Sigmoid colon (tissue), 4 donors: ENCODE data around the gene ZNF681.

Source experiments
- POLR2AphosphoS5 ChIP-seq, 4 donors: sonication (generic); formaldehyde crosslinking; IDR thresholded peaks; one replicate each; pipeline ENCODE4 v1.6.1; 2017; ENCODE audit warnings: antibody characterized with exemption in 4 of 4
- TF ChIP-seq, protein P1 (sequence below), 4 experiments: fragments of 450-650 bp in 3 of 4; fragments of 200-600 bp in 1 of 4; IDR thresholded peaks; one replicate each; pipeline ENCODE4 v1.5.1; 2016 to 2019; ENCODE audit warnings: antibody characterized with exemption in 4 of 4, mild to moderate bottlenecking in 3 of 4, moderate library complexity in 2 of 4

DNA sequence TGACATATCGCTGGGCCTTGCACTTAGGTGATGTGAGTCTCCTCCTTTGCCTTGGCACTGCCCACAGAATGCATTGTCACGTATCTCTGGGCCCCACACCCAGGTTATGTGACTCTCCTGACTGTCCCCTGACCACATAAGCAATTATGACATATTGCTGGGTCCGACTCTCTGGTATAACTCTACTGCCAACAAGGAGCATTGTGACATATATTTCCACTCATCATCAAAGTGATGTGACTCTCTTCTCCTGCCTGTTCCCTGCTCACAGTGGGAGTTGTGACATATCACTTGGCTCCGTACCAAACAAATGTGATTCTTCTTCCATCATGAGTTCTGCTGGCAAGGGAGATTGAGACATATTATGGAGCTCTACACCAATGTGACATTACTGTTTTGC, 15.4 kb upstream of the ZNF681 start:
- TF ChIP-seq POLR2AphosphoS5 (IDR thresholded peaks at IDR 0.05), result no peak
- TF ChIP-seq, protein P1, sequence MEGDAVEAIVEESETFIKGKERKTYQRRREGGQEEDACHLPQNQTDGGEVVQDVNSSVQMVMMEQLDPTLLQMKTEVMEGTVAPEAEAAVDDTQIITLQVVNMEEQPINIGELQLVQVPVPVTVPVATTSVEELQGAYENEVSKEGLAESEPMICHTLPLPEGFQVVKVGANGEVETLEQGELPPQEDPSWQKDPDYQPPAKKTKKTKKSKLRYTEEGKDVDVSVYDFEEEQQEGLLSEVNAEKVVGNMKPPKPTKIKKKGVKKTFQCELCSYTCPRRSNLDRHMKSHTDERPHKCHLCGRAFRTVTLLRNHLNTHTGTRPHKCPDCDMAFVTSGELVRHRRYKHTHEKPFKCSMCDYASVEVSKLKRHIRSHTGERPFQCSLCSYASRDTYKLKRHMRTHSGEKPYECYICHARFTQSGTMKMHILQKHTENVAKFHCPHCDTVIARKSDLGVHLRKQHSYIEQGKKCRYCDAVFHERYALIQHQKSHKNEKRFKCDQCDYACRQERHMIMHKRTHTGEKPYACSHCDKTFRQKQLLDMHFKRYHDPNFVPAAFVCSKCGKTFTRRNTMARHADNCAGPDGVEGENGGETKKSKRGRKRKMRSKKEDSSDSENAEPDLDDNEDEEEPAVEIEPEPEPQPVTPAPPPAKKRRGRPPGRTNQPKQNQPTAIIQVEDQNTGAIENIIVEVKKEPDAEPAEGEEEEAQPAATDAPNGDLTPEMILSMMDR (IDR thresholded peaks at IDR 0.05), result no peak
